ENCODE data around the gene OR56A4.

DNA sequence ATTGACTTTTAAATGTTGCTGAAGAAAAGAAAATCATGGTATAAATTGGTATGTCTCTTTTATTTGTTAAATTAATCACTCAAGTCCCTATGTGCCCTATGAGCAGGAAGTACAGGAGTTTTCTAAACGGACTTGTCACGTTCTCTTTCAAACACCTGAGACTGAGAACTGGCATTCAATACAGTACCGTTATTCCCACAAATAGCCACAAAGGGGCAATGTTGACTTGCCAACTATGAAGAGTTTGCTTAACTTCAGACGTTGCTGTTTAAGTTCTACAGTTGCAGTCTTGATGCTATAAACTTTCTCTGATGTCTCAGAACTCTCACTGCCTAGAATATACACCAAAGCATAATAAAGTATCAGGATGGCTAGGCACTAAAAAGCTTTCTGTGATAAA, 16.2 kb upstream of the OR56A4 start:
- TF ChIP-seq TAF1 (IDR thresholded peaks at IDR 0.05; ENCODE audit: borderline replicate concordance, low read depth, low read length) (no peak), POLR2A (IDR thresholded peaks at IDR 0.05; ENCODE audit: low read depth, low read length) (no peak), POLR2AphosphoS5 (IDR thresholded peaks at IDR 0.05; ENCODE audit: low read depth, low read length) (no peak)

Data from GM12892 (cell line).